DND-41 (cell line): ENCODE measurements around the gene SEC22C.

ENCODE experiments used
- ATAC-seq: fragments of 200-7000 bp; cut with Tn5 transposase; 3 replicates; pipeline ENCODE4 v1.9.1; 2021; ENCODE audit warnings: low read depth; ENCODE audit not compliant: insufficient read depth
- DNase-seq: peaks from one replicate; pipeline ENCODE4 v3.0.0-alpha.2; 2020
- H2AFZ ChIP-seq: 2 replicates; pipeline ENCODE4 v1.6.0; 2012; ENCODE audit warnings: low read depth, low read length
- H3K27ac ChIP-seq: 2 replicates; pipeline ENCODE4 v1.5.1; 2012; ENCODE audit warnings: low read length, inconsistent platforms
- H3K27me3 ChIP-seq: fragments of 200-600 bp; sonication (generic); 2 replicates; pipeline ENCODE4 v1.6.0; 2012; ENCODE audit warnings: low read length, mild to moderate bottlenecking, inconsistent platforms; ENCODE audit not compliant: insufficient read depth, poor library complexity
- H3K36me3 ChIP-seq: 2 replicates; pipeline ENCODE4 v1.5.1; 2012; ENCODE audit warnings: low read length, inconsistent platforms; ENCODE audit not compliant: insufficient read depth
- H3K4me1 ChIP-seq: 2 replicates; pipeline ENCODE4 v1.5.1; 2012; ENCODE audit warnings: mild to moderate bottlenecking, low read length; ENCODE audit not compliant: insufficient read depth
- H3K4me2 ChIP-seq: 2 replicates; pipeline ENCODE4 v1.6.0; 2012; ENCODE audit warnings: mild to moderate bottlenecking, moderate library complexity, low read length, inconsistent platforms; ENCODE audit not compliant: insufficient read depth
- H3K4me3 ChIP-seq, 2 experiments: fragments of 200-600 bp in 1 of 2; shearing (Covaris generic) in 1 of 2; 2 replicates each; pipeline ENCODE4 v1.5.1; 2012 to 2016; ENCODE audit warnings: inconsistent platforms in 2 of 2, low read length in 2 of 2, mild to moderate bottlenecking in 2 of 2, low read depth in 1 of 2, moderate library complexity in 1 of 2
- H3K79me2 ChIP-seq: 2 replicates; pipeline ENCODE4 v1.6.0; 2012; ENCODE audit warnings: low read length, inconsistent platforms; ENCODE audit not compliant: insufficient read depth
- H3K9ac ChIP-seq: 2 replicates; pipeline ENCODE4 v1.6.0; 2012; ENCODE audit warnings: low read depth, mild to moderate bottlenecking, inconsistent platforms, low read length, moderate library complexity
- H3K9me3 ChIP-seq: 2 replicates; pipeline ENCODE4 v1.5.1; 2012; ENCODE audit warnings: low read length, moderate library complexity, mild to moderate bottlenecking, inconsistent platforms; ENCODE audit not compliant: insufficient read depth, severe bottlenecking
- H4K20me1 ChIP-seq: 2 replicates; pipeline ENCODE4 v1.6.0; 2012; ENCODE audit warnings: low read length; ENCODE audit not compliant: insufficient read depth
- EZH2 ChIP-seq: IDR thresholded peaks from 3 replicates; pipeline ENCODE4 v1.6.1; 2012; ENCODE audit warnings: borderline replicate concordance, low read depth, mild to moderate bottlenecking, moderate library complexity, low read length, inconsistent platforms; ENCODE audit not compliant: severe bottlenecking
- TF ChIP-seq, protein P1 (sequence below): IDR thresholded peaks from 2 replicates; pipeline ENCODE4 v1.5.1; 2012; ENCODE audit warnings: borderline replicate concordance, low read length, moderate library complexity, mild to moderate bottlenecking; ENCODE audit not compliant: poor library complexity, severe bottlenecking; ENCODE audit errors: extremely low read depth

SEC22C gene

DNA sequence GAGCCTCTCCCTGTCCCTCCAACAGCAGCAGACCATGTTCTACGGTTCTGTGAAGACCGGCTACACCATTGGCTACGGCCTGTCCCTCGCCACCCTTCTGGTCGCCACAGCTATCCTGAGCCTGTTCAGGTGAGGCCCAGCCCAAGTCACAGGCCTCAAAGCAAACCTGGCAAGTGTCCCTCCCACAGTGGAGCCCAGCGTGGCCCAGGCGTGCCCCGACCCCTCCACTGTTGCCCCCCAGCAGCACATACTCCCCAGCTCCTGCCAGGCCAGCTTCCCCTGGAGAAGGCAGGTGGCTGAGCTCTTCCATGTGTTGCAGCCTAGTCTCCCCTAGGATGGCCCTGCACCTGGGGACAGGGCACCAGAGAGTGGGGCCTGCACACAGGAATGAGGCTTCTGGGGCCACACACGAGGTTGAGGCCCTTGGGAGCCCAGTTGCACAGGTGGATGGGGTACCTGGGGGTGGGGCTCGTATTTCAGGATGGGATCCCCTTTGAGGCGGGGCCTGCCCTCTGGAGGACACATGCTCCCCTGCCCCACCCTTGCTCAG is 54.3 kb downstream of the SEC22C start:
- no peak overlapping the region for H3K4me2 ChIP-seq
- H3K27me3 ChIP-seq: no peaks in the 10 kb centered on the region
- H3K9me3 ChIP-seq: no peaks in the 10 kb centered on the region
- ATAC-seq: no peak
- no peak for DNase-seq
- H4K20me1 ChIP-seq: no peaks in the 10 kb centered on the region
- no peak overlapping the region for H3K9ac ChIP-seq
- no peaks in the 10 kb centered on the region for H3K36me3 ChIP-seq
- H3K4me3 ChIP-seq: no peak overlapping the region
- H2AFZ ChIP-seq: no peak overlapping the region
- H3K79me2 ChIP-seq: no peaks in the 10 kb centered on the region
- TF ChIP-seq, protein P1, sequence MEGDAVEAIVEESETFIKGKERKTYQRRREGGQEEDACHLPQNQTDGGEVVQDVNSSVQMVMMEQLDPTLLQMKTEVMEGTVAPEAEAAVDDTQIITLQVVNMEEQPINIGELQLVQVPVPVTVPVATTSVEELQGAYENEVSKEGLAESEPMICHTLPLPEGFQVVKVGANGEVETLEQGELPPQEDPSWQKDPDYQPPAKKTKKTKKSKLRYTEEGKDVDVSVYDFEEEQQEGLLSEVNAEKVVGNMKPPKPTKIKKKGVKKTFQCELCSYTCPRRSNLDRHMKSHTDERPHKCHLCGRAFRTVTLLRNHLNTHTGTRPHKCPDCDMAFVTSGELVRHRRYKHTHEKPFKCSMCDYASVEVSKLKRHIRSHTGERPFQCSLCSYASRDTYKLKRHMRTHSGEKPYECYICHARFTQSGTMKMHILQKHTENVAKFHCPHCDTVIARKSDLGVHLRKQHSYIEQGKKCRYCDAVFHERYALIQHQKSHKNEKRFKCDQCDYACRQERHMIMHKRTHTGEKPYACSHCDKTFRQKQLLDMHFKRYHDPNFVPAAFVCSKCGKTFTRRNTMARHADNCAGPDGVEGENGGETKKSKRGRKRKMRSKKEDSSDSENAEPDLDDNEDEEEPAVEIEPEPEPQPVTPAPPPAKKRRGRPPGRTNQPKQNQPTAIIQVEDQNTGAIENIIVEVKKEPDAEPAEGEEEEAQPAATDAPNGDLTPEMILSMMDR: no peak
- no peak for TF ChIP-seq EZH2
- H3K4me1 ChIP-seq: no peaks in the 10 kb centered on the region
- H3K27ac ChIP-seq: no peak overlapping the region

DNA sequence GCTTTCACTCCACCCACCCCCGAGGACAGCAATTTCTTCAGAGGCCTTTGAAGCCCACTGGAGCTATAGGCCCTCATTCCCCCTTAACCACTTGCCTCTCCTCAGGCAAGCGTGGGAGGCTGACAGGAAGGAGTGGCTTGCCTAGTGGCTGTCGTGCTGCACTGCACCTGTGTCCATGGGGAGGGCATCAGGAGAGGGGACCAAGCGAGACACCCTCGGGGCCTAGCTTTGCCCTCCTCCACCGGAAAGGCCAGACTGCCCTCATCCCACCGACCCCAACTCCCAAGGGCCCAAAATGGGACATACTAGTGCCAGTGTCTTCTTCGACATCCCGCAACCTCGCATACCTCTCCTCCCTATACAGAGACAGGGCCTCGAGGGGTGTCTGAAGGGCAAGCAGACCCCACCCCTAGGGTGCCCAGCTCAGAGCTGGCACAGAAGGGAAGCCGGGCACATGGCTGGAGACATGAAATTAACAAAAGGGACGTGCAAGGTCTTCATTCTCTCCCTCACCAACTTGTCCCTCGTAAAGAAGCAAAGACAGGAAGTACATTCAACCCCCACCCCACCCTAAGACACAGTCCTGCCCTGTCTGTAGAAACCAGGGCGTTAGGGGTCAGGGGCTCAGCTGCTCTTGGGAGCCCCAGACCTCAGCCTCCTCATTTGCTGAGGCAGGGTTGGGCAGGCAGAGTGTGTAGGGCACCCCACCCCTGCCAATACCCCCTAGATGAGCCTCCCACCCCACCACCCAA is 55.0 kb downstream of the SEC22C start:
- H3K9ac ChIP-seq: no peak overlapping the region
- H3K79me2 ChIP-seq: no peaks in the 10 kb centered on the region
- H4K20me1 ChIP-seq: no peaks in the 10 kb centered on the region
- no peak overlapping the region for H2AFZ ChIP-seq
- no peaks in the 10 kb centered on the region for H3K9me3 ChIP-seq
- H3K27ac ChIP-seq: no peak overlapping the region
- H3K27me3 ChIP-seq: no peaks in the 10 kb centered on the region
- DNase-seq: peak; percentile 17
- ATAC-seq: peak; percentile 75
- no peak overlapping the region for H3K4me3 ChIP-seq
- H3K4me1 ChIP-seq: no peaks in the 10 kb centered on the region
- no peak for TF ChIP-seq EZH2
- TF ChIP-seq, protein P1: peak; percentile 23
- H3K36me3 ChIP-seq: no peaks in the 10 kb centered on the region
- H3K4me2 ChIP-seq: no peak overlapping the region

DNA sequence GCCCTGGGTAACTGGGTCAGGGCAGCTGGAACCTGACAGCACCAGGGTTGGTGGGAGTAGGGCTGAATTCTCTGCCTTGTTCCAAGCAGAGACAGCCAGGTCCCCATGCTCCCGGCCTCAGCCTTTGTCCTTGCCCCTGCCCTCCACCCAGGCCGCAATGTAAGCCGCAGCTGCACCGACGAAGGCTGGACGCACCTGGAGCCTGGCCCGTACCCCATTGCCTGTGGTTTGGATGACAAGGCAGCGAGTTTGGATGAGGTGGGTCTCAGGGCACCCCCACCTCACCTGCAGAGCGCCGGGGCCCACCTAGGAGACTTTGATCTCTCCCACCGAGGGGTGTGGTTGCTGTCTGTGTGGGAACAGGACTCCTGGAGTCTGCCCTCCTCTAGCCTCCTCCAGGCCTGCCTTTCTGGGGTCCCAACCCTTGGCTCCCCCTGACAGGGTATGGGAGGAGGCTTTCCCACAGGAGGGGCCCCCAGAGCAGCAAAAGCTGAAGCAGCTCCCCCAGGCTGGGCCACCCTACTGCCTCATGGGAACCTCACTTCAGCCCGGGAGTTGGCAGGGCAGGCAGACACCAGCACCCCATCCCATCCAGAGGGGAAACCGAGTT is 55.9 kb downstream of the SEC22C start:
- H3K27ac ChIP-seq: no peak overlapping the region
- no peaks in the 10 kb centered on the region for H3K79me2 ChIP-seq
- H3K9ac ChIP-seq: no peak overlapping the region
- ATAC-seq (no peak), DNase-seq (no peak)
- no peaks in the 10 kb centered on the region for H3K4me1 ChIP-seq
- H3K4me3 ChIP-seq: no peak overlapping the region
- no peaks in the 10 kb centered on the region for H3K9me3 ChIP-seq
- H3K36me3 ChIP-seq: no peaks in the 10 kb centered on the region
- H3K27me3 ChIP-seq: no peaks in the 10 kb centered on the region
- H4K20me1 ChIP-seq: no peaks in the 10 kb centered on the region
- TF ChIP-seq, protein P1: no peak
- TF ChIP-seq EZH2: no peak
- H2AFZ ChIP-seq: no peak overlapping the region
- no peak overlapping the region for H3K4me2 ChIP-seq
